Prostate gland (tissue), 2 donors: ENCODE measurements around the gene ANKRD33. TPM values are rescaled to one million over a fixed set of nuclear protein-coding genes. Genes with fewer than 3 reads are reported as not detected.

Experiments
- DNase-seq: peaks from one replicate; pipeline ENCODE4 v3.0.0-alpha.2; 2019; ENCODE audit warnings: low spot score
- H3K27ac ChIP-seq, 2 donors: fragments of 200-600 bp; sonication (generic); 2 replicates each; pipeline ENCODE4 v1.5.1; 2017 to 2019
- H3K27me3 ChIP-seq: fragments of 200-600 bp; sonication (generic); replicated peaks from 2 replicates; pipeline ENCODE4 v1.5.1; 2019; ENCODE audit not compliant: insufficient read depth
- H3K36me3 ChIP-seq, 2 donors: fragments of 200-600 bp; sonication (generic); 1 replicate in 1 of 2; 2 replicates in 1 of 2; pipeline versions ENCODE4 v1.5.1 to v1.8.1; 2017 to 2019
- H3K4me1 ChIP-seq: fragments of 200-600 bp; sonication (generic); replicated peaks from 2 replicates; pipeline ENCODE4 v1.5.1; 2019
- H3K4me3 ChIP-seq, 2 donors: fragments of 200-600 bp; sonication (generic); 2 replicates each; pipeline ENCODE4 v1.5.1; 2017 to 2019
- H3K9me3 ChIP-seq: fragments of 200-600 bp; sonication (generic); 2 replicates; pipeline ENCODE4 v1.5.1; 2017
- POLR2A ChIP-seq: fragments of 450-650 bp; IDR thresholded peaks from one replicate; pipeline ENCODE4 v1.6.1; 2016; ENCODE audit warnings: antibody characterized with exemption, mild to moderate bottlenecking
- POLR2AphosphoS5 ChIP-seq: sonication (generic); formaldehyde crosslinking; IDR thresholded peaks from one replicate; pipeline ENCODE4 v1.6.1; 2017; ENCODE audit warnings: antibody characterized with exemption
- WGBS: methylation state at CpG from one replicate; pipeline ENCODE4 v1.1.5; 2018; 5-methylcytosine and 5-hydroxymethylcytosine counted together
- intact Hi-C: fragments of 100-400 bp; cut with DNase I; formaldehyde crosslinking; loops from one replicate; pipeline ENCODE4 v1.14.2; 2022
- total RNA-seq, 2 donors: library from RNA; depleted of rRNA; stranded (reverse); fragments of >200 nt; gene quantifications; one replicate each; pipeline ENCODE4 v1.1.0, GENCODE V29; 2016
- TF ChIP-seq, protein P1 (sequence below), 4 experiments: fragments of 200-600 bp in 2 of 4; fragments of 450-650 bp in 2 of 4; sonication (generic) in 2 of 4; IDR thresholded peaks; 1 replicate in 3 of 4; 2 replicates in 1 of 4; pipeline ENCODE4 v1.5.1; 2016 to 2019; ENCODE audit warnings: antibody characterized with exemption in 4 of 4, mild to moderate bottlenecking in 2 of 4, moderate library complexity in 2 of 4

ANKRD33 gene
- total RNA-seq, 2 donors from 2014 or later, result not detected

DNA sequence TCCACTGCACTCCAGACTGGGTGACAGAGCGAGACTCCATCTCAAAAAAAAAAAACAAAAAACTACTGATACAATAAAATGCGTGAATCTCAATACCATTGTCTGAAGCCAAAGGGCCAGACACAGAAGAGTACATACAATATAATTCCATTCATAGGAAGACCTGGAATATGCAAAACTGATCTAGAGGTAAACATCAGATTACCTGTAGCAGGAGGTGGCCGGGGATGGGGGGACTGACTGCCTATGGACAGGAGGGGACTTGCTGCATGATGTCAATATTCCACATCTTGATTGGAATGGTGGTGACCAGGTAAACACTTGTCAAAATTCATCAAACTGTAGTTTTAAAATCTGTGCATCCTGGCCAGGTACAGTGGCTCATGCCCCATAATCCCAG lies 26.9 kb upstream of the ANKRD33 start:
- DNase-seq, result no peak
- Histone ChIP-seq H3K4me1 (no peaks in the 10 kb centered on the region), H3K4me3 (no peak overlapping the region), H3K9me3 (no peaks in the 10 kb centered on the region), H3K27ac (no peak overlapping the region), H3K36me3 (no peaks in the 10 kb centered on the region), H3K27me3 (peaks cover 5% of the 10 kb centered on the region)
- WGBS, result 93% methylated on average over 3 of the region's 3 CpGs
- intact Hi-C loops, result no loop called here
- TF ChIP-seq POLR2A (no peak), POLR2AphosphoS5 (no peak)

DNA sequence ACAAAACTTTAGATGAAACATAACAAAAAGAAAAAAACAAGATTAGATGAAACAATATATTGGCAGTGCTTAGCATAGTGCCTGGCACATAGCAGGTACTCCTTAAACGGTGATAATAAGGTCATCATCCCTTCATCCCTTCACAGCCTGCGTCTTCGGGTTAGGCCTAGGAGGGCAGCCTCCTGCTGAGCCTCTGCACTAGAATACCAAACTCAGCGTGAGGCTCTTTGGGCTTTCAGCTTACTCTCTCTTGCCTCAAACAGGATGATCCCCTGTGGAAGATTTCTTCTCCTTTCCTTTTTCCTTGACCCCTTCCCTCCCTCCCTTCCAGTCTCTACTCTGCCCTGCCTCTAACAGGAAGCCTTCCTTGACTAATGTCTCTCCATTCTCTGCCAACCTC lies 25.0 kb upstream of the ANKRD33 start:
- Histone ChIP-seq H3K27me3 (peaks cover 5% of the 10 kb centered on the region), H3K4me1 (no peaks in the 10 kb centered on the region), H3K4me3 (no peak overlapping the region), H3K27ac (no peak overlapping the region), H3K36me3 (no peaks in the 10 kb centered on the region), H3K9me3 (no peaks in the 10 kb centered on the region)
- DNase-seq, result no peak
- intact Hi-C loops, result no loop called here
- TF ChIP-seq POLR2A (no peak), POLR2AphosphoS5 (no peak)
- TF ChIP-seq, protein P1, sequence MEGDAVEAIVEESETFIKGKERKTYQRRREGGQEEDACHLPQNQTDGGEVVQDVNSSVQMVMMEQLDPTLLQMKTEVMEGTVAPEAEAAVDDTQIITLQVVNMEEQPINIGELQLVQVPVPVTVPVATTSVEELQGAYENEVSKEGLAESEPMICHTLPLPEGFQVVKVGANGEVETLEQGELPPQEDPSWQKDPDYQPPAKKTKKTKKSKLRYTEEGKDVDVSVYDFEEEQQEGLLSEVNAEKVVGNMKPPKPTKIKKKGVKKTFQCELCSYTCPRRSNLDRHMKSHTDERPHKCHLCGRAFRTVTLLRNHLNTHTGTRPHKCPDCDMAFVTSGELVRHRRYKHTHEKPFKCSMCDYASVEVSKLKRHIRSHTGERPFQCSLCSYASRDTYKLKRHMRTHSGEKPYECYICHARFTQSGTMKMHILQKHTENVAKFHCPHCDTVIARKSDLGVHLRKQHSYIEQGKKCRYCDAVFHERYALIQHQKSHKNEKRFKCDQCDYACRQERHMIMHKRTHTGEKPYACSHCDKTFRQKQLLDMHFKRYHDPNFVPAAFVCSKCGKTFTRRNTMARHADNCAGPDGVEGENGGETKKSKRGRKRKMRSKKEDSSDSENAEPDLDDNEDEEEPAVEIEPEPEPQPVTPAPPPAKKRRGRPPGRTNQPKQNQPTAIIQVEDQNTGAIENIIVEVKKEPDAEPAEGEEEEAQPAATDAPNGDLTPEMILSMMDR (IDR thresholded peaks at IDR 0.05), result no peak
- 88% methylated on average over 4 of the region's 4 CpGs for WGBS

DNA sequence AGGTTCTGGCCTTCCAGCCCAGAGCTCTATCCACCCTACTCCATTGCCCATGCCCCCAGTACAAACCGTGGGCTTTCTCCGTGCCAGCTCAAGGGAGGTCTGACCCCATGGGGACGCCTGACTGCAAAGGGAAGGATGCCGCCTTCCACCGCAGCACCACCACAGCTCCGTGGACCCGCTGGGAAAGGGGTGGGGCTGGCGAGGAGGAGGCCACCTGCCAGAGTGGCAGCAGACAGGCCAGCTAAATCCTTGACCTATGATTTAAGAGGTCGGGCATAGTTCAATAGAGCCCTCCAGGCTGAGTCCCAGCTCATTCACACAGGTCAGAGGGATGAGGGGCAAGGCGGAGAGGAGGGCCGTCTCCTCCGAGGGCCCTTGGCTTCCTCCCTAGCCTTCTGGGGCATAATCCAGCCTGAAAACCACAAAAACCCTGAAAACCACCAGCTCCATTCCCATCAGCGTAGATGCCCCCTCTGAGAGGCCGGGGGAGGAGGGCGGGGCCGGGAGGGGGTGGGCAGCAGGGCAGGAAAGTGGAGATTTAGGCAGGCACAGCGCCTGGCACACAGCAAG lies 24.5 kb upstream of the ANKRD33 start:
- H3K27ac ChIP-seq, result no peak overlapping the region
- TF ChIP-seq, protein P1 (IDR thresholded peaks at IDR 0.05), result no peak
- TF ChIP-seq POLR2AphosphoS5 (no peak), POLR2A (no peak)
- no peak for DNase-seq

GRCh38 chr12:51863933-51864832 lies 23.7 kb upstream of the ANKRD33 start:
- Histone ChIP-seq H3K9me3 (no peaks in the 10 kb centered on the region), H3K27ac (no peak overlapping the region), H3K36me3 (no peaks in the 10 kb centered on the region), H3K27me3 (peaks cover 6% of the 10 kb centered on the region), H3K4me1 (no peaks in the 10 kb centered on the region), H3K4me3 (peak overlapping the region; percentile 7 to 16)
- WGBS, result 12% methylated on average over 47 of the region's 53 CpGs
- TF ChIP-seq POLR2A (no peak), POLR2AphosphoS5 (no peak)
- TF ChIP-seq, protein P1 (IDR thresholded peaks at IDR 0.05), result no peak
- intact Hi-C loops, result no loop called here
- no peak for DNase-seq

More for the DNA sequence above, 24.5 kb upstream of the ANKRD33 start:
- H3K9me3 ChIP-seq, result no peaks in the 10 kb centered on the region
- WGBS, result 49% methylated on average over 17 of the region's 17 CpGs
- H3K4me3 ChIP-seq, result peak overlapping the region in 1 of 2 donors; percentile 16
- no peaks in the 10 kb centered on the region for H3K4me1 ChIP-seq
- intact Hi-C loops, result no loop called here
- peaks cover 5% of the 10 kb centered on the region for H3K27me3 ChIP-seq
- H3K36me3 ChIP-seq, result no peaks in the 10 kb centered on the region

GRCh38 chr12:51864833-51865670 lies 22.9 kb upstream of the ANKRD33 start:
- Histone ChIP-seq H3K27me3 (peaks cover 15% of the 10 kb centered on the region), H3K4me1 (no peaks in the 10 kb centered on the region), H3K27ac (no peak overlapping the region), H3K4me3 (no peak overlapping the region), H3K9me3 (no peaks in the 10 kb centered on the region), H3K36me3 (no peaks in the 10 kb centered on the region)
- intact Hi-C loops, result no loop called here
- 72% methylated on average over 12 of the region's 12 CpGs for WGBS
- DNase-seq, result no peak
- TF ChIP-seq, protein P1 (IDR thresholded peaks at IDR 0.05), result no peak
- TF ChIP-seq POLR2A (no peak), POLR2AphosphoS5 (no peak)
